OCI-LY1 (cell line): Measurements from ENCODE around the gene RBM47.

Experiments used
- H2AFZ ChIP-seq: fragments of 200-600 bp; sonication (generic), shearing (Covaris generic); 2 replicates; pipeline ENCODE4 v1.6.0; 2014; ENCODE audit warnings: antibody characterized with exemption, mild to moderate bottlenecking, low read length
- H3F3A ChIP-seq: fragments of 200-600 bp; sonication (generic), shearing (Covaris generic); 2 replicates; pipeline ENCODE4 v1.6.0; 2014; ENCODE audit warnings: mild to moderate bottlenecking, antibody characterized with exemption, low read length, moderate library complexity; ENCODE audit not compliant: insufficient read depth
- H3K27ac ChIP-seq: fragments of 200-600 bp; sonication (generic); 2 replicates; pipeline ENCODE4 v1.5.1; 2014; ENCODE audit warnings: low read length, mixed run types, mild to moderate bottlenecking, low read depth; ENCODE audit not compliant: poor library complexity, severe bottlenecking
- H3K27me3 ChIP-seq: fragments of 200-600 bp; sonication (generic); 2 replicates; pipeline ENCODE4 v1.6.0; 2014; ENCODE audit warnings: antibody characterized with exemption, mild to moderate bottlenecking, low read length, moderate library complexity; ENCODE audit not compliant: insufficient read depth
- H3K36me3 ChIP-seq: fragments of 200-600 bp; sonication (generic); 2 replicates; pipeline ENCODE4 v1.6.1; 2014; ENCODE audit warnings: mild to moderate bottlenecking, antibody characterized with exemption, low read length, moderate library complexity, mixed read lengths; ENCODE audit not compliant: insufficient read depth
- H3K4me1 ChIP-seq: fragments of 200-600 bp; sonication (generic); 2 replicates; pipeline ENCODE4 v1.5.1; 2014; ENCODE audit warnings: mild to moderate bottlenecking, low read length, moderate library complexity; ENCODE audit not compliant: insufficient read depth, severe bottlenecking
- H3K4me2 ChIP-seq: fragments of 200-600 bp; sonication (generic), shearing (Covaris generic); 2 replicates; pipeline ENCODE4 v1.6.1; 2014; ENCODE audit warnings: low read length
- H3K4me3 ChIP-seq: fragments of 200-600 bp; sonication (generic); 2 replicates; pipeline ENCODE4 v1.5.1; 2014; ENCODE audit warnings: low read length, low read depth, mild to moderate bottlenecking, mixed read lengths; ENCODE audit not compliant: poor library complexity, severe bottlenecking
- H3K79me2 ChIP-seq: fragments of 200-600 bp; shearing (Covaris generic); 2 replicates; pipeline ENCODE4 v1.6.1; 2016; ENCODE audit warnings: mixed run types, low read length, mixed read lengths; ENCODE audit not compliant: insufficient read depth
- H3K9ac ChIP-seq: fragments of 200-600 bp; sonication (generic), shearing (Covaris generic); 2 replicates; pipeline ENCODE4 v1.6.1; 2014; ENCODE audit warnings: mild to moderate bottlenecking, low read length, mixed read lengths
- H3K9me2 ChIP-seq: fragments of 200-600 bp; sonication (generic), shearing (Covaris generic); 2 replicates; pipeline ENCODE4 v1.6.1; 2014; ENCODE audit warnings: low read depth, mild to moderate bottlenecking, low read length, mixed read lengths
- H3K9me3 ChIP-seq: fragments of 200-600 bp; shearing (Covaris generic); 2 replicates; pipeline ENCODE4 v1.6.1; 2014; ENCODE audit warnings: low read length, mixed read lengths
- H4K20me1 ChIP-seq: fragments of 200-600 bp; sonication (generic), shearing (Covaris generic); 2 replicates; pipeline ENCODE4 v1.6.0; 2016; ENCODE audit warnings: mild to moderate bottlenecking, low read length; ENCODE audit not compliant: insufficient read depth
- CTCF ChIP-seq: fragments of 200-600 bp; sonication (generic), shearing (Covaris generic); IDR thresholded peaks from 2 replicates; pipeline ENCODE4 v1.5.1; 2017; ENCODE audit warnings: mild to moderate bottlenecking, antibody characterized with exemption, low read length, moderate library complexity, mixed read lengths
- EZH2 ChIP-seq: fragments of 200-600 bp; sonication (generic), shearing (Covaris generic); IDR thresholded peaks from 2 replicates; pipeline ENCODE4 v1.8.0; 2017; ENCODE audit warnings: borderline replicate concordance, mixed run types, mild to moderate bottlenecking, antibody characterized with exemption, low read length, moderate library complexity, mixed read lengths

The RBM47 gene

DNA sequence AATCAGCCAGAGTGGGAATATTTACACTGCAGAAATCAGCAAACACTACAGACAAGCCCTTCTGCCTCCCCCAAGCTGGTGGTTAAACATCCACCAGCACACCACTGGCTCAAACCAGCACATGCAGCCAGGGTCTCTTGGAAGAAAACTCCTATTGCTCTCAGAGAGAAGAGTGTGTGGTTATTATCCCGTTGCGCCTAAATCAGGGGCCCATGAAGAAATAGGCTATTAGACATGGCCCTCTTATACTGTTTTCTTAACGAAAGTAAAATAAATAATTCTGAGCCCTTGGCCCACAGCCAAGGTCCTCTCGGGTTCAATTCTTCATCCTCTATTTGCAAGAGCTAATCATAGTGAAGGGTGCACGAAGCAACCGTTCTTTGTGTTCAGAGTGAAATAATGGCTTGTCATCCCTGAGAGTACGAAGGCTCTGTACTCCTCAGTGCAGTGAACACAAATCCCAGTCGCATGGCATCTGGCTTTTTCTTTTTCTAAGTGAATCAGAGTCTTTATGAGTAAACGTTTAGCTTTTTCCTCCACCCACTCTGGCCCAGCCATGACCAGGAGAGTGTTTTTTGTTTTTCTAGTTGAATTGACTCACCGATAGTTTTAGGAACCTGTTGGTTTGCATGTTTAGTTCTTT, 33.4 kb upstream of the RBM47 start:
- Histone ChIP-seq H3K9ac (no peak overlapping the region), H3K4me2 (no peak overlapping the region), H3F3A (no peaks in the 10 kb centered on the region), H4K20me1 (no peaks in the 10 kb centered on the region), H3K4me3 (no peak overlapping the region), H3K9me2 (no peaks in the 10 kb centered on the region), H3K27ac (no peak overlapping the region), H3K27me3 (no peaks in the 10 kb centered on the region), H2AFZ (no peak overlapping the region), H3K4me1 (no peaks in the 10 kb centered on the region), H3K9me3 (no peaks in the 10 kb centered on the region), H3K79me2 (no peaks in the 10 kb centered on the region), H3K36me3 (no peaks in the 10 kb centered on the region)
- TF ChIP-seq CTCF (no peak), EZH2 (no peak)

- H3K9me2 ChIP-seq = no peaks in the 10 kb centered on the region
- no peak overlapping the region for H3K9ac ChIP-seq
- H3K27me3 ChIP-seq = no peaks in the 10 kb centered on the region
- no peaks in the 10 kb centered on the region for H3K36me3 ChIP-seq
- H4K20me1 ChIP-seq = no peaks in the 10 kb centered on the region
- H3K4me1 ChIP-seq = no peaks in the 10 kb centered on the region
- H3K4me3 ChIP-seq = no peak overlapping the region
- no peak overlapping the region for H3K27ac ChIP-seq
- no peaks in the 10 kb centered on the region for H3K79me2 ChIP-seq
- TF ChIP-seq EZH2 (no peak), CTCF (no peak)
- no peak overlapping the region for H2AFZ ChIP-seq
- H3F3A ChIP-seq = no peaks in the 10 kb centered on the region
- H3K9me3 ChIP-seq = no peaks in the 10 kb centered on the region
- H3K4me2 ChIP-seq = no peak overlapping the region
Observed at GRCh38 chr4:40661803-40662202, 32.1 kb upstream of the RBM47 start.

DNA sequence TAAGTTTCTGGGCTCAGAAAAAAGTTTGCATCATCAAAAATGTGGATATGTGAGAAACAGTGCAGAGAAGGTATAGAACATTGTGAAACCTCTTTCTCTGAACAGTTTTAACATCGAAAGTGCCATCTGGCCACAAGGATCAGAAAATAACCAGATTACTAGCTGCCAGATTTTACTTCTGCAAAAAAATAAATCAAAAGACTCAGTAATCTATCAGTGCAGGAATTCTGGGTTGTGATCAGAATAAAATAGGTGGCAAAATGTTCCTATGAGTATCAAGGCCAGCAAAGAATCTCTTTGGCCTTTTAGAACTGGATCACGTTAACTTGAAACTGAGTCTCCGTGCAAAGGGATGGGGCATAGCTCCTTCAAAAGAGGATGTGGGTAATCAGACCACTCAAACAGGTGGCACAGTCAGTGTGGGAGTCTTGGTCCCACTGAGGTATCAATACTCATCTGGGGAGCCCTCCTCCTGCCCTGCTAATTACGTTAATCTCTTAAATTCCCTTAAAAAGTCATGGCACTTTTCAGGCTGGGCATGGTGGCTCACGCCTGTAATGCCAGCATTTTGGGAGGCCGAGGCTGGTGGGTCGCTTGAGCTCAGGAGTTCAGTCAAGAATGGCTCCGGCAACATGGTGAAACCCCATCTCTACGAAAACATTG, 26.7 kb upstream of the RBM47 start:
- H3K79me2 ChIP-seq = no peaks in the 10 kb centered on the region
- no peaks in the 10 kb centered on the region for H4K20me1 ChIP-seq
- peaks cover 10% of the 10 kb centered on the region for H3K4me1 ChIP-seq
- H3K4me3 ChIP-seq = no peak overlapping the region
- no peak overlapping the region for H3K27ac ChIP-seq
- no peaks in the 10 kb centered on the region for H3K36me3 ChIP-seq
- no peak overlapping the region for H3K9ac ChIP-seq
- H3K9me2 ChIP-seq = no peaks in the 10 kb centered on the region
- no peak for TF ChIP-seq CTCF
- TF ChIP-seq EZH2 = no peak
- H3F3A ChIP-seq = no peaks in the 10 kb centered on the region
- H3K4me2 ChIP-seq = peak overlapping the region; percentile 11; the same call in 1 of the 2 replicates
- no peaks in the 10 kb centered on the region for H3K27me3 ChIP-seq
- H3K9me3 ChIP-seq = no peaks in the 10 kb centered on the region
- no peak overlapping the region for H2AFZ ChIP-seq
